Measurements from ENCODE around the gene ARHGDIG.
"Not testable (repeated sequence)": the region's sequence is repeated elsewhere in the genome, so short reads cannot be mapped to it uniquely, and the experiment has no call there.

ARHGDIG gene

DNA sequence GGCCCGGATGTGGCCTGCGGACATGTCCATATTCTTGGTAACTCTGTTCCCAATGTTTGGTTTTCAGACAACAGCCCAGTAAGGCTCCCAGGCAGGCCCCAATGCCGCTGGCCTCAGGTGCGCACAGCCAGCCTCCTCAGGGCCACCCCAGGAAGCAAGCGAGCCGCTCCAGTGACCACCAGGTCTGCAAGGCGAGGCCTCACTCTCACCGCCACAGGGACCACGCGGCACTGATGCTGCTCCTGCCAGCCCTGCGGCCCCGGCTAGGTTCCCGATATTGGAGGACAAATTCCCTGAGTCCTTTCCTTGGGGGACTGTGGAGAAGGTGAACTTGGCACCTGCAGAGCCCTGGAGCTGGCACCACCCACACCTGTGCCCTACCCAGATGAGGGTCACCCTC, 21.6 kb downstream of the ARHGDIG start:
- DNase-seq: no peak

DNA sequence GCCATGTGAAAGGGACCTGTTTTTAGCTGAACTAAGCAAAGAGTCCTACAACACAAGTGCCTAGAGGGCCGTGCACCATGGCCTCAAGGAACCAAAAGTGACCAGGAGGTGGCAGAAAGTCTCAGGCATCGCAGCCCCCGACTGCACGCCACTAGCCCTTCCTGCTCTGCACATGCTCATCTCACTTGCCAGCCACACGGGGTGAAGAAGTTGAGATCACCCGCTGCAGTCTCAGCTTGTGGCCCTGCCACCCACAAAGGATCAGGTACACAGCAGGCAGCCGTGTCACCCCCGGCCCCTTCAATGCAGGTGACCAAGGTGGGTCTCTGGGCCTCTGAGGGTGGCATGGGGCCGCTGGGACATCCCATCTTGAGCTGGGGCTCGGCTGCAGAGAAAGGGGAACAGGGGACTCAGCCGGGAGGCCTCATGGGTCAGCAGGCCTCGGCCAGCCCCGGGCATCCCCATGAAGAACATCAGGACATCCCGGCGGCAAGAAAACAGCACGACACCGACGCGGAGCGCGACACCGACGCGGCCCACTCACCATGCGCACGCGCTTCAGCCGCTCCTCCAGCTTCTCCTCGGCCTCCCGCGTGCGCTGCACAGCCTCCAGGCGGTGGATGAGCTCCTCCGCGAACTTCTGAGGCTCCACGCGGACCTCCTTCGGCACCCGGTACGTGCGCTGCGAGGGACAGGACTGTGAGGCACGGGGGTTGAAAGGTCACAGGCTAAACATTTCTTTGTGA, 23.5 kb downstream of the ARHGDIG start:
- DNase-seq: no peak

DNA sequence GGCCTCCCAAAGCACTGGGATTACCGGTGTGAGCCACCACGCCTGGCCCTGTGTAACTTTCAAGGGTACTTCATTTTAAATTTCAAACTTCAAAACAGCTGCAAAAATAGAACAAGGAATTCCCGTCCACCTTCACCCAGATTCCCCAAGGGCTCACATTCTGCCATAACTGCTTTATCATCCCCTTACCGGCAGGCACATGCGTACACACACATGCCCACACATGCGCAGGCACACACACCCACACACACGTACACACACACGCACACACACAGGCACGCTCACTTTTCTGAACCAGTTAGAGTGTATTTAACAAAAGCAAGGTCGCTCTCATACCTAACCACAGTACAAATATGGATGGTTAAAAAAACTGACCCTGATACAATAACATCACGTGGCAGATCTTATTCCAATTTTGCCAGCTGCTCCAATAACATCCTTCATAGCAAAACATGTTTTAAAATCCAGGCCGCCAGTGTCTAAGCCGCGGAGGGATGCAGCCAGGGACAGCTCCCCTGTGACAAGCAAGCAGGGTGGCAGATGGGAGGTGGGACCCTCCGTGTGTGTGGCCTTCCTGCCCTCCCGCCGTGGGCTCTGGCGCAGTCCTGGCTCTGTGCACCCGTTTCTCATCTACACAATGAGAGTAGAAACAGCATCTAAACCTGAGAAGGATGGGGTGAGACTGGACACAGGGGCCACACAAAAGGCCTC, 25.7 kb downstream of the ARHGDIG start:
- no peak for DNase-seq

DNA sequence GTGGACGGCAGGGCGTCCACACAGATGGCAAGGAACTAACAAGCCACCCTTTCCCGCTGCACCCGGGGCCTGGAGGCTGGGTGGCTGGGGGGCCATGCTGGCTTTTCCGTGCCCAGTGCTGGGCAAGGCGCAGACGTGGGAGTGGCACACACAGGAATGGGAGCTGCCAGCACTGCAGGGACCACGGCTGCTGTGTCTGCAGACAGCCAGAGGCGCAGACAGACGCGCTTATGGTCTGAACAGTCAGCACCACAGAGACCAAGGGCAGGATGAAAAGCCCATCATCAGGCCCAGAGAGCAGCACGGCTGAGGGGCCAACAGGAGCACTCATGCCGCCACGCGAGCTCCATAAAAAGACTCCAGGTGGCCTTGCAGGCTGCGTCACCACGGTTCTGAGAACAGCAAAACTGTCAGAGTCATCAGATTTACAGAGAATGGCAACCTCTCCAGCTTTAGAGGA, 26.6 kb downstream of the ARHGDIG start:
- DNase-seq: no peak

DNA sequence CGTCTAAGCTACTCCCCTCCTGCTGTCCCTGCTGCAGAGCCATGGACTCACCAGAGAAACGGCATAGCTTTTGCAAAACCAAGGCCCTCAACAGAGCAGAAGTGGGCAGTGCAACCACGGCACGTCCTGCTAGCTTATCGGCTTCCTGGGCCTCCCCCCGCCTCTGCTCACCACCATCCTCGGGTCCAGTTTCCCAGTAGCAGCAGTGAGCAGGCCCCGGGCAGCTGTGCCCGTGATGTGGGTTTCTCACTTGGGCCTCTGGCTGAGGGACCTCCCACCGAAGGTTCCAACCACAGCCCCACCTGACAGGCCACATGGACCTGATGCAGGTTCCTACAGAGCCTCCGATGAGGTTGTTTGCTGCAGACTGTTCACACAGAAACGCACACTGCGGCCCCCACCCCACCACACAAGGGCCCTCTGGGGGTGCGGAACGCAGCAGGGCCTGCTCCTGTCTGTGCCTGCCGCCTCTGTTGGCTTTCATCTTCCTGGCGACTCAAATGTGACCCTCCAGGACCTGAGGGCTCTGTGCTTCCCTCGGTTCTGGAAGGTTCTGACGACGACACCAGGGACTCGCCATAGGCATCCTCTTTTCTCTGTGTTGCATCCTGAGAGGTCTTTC, 27.4 kb downstream of the ARHGDIG start:
- DNase-seq: no peak

DNA sequence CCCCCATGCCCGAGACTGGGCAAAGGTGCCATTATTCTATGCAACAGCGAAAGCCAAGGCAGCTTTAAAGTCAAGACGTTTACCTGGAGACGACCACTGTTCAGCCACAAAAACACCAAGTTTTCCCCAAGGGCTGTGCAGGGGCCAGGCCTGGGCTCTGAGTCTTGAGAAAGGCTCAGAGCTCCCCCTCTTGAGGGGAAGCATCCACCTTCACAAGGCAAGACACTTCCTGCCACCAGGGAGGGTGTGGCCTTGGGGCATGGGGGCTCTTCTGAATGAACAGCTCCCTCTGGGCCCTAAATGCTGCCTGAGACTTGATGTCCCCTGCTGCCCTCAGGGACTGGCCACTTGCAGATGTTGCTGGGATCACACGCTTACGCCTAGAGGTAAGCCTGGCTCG, 29.1 kb downstream of the ARHGDIG start:
- peak in 1 of 2 donors; percentile 1 for DNase-seq

DNA sequence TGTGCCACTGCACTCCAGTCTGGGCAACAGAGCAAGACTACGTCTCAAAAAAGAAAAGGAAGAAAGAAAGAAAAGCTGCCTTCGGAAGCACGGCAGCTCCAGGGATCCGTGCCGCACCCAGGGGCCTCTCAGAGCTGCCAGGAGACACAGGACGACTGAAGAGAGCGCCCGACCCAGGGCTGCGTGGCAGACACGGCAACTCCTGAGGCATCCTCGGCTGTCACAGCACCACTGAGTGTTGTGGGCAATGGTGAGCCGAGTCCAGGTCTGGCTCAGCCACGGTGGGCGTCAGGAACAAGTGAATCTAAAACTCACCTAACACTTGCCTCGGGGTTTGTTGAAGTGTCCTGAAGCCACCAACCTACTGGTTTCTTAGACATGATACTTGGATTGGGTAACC, 31.3 kb downstream of the ARHGDIG start:
- no peak for DNase-seq

DNA sequence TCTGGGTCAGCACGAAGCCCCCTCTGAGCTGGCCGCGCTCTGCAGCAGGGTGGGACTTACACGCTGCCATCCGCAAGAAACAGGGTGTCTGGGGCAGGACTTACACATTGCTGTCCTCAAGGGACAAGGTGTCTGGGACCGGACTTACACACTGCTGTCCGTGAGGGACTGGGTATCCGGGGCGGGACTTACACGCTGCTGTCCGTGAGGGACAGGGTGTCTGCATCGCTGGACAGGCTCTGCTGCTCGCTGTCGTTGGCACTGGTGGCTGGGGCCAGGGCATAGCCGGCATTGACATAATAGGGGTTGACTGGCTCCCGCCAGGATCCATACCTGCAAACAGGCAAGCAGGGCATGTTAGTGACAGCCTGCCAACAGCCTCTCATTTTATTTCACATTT, 34.0 kb downstream of the ARHGDIG start:
- no peak for DNase-seq

DNA sequence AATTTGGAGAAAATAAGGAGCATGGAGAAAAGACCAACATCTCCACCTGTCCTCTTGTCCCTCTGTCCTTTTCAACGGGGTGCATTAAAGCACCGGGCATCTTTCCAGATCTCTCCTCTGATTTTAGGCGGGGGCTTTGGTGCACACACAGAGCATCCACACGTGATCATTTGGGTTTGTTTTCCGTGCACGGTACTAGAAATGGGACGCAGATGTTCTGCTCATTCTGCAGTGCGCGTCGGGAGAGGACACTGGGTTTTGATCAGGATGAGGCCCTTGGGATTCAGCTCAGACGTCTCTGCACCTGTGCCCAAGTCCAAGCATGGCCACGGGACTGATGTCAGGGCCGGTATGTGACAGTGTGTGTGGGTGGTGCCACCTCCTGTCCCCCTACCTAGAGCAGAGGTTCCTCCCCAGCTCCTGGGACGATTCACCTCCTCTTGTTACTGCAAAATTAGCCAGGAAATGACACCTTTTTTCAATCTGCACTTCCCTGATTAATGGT, 34.5 kb downstream of the ARHGDIG start:
- DNase-seq: no peak

DNA sequence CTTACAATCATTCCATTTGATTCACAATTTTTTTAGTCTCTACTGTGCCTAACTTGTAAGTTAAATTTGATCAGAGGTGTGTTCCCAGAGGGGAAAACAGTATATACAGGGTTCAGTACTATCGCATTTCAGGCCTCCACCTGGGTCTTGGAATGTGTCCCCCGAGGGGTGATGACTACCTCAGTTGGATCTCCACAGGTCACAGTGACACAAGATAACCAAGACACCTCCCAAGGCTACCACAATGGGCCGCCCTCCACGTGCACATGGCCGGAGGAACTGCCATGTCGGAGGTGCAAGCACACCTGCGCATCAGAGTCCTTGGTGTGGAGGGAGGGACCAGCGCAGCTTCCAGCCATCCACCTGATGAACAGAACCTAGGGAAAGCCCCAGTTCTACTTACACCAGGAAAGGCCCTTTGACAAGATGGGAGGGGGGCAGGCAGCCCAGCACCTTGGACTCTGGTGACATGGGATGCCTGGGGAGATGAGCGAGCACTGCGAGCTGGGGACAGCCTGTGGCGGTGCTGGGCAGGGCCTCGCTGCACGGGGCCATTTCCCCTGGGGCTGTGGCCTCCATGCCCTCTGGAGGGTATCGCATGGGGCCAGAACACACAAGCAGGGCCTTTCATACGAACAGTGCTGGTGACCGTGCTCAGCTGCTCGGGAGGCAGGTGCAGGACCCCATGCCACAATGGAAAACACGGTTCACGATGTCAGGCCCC, 36.5 kb downstream of the ARHGDIG start:
- no peak for DNase-seq

DNA sequence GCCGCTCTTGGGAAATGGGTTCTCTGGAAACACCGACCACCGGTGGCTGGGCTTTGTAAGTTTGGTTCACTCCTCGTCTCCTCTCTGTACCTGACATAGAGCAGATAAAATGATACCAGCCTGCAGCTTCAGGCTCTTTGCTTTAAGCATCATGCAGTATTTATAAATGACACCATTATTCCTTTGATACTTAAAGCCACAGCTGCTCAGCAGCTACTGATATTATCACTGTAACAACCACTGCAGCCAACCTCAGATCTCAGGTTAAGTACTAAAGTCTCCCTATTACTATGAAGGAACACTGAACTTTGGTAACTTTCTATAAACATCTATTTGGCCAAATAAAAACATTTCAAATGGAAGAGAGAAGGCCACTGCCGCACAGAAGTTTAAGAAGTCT, 37.2 kb downstream of the ARHGDIG start:
- DNase-seq: no peak

DNA sequence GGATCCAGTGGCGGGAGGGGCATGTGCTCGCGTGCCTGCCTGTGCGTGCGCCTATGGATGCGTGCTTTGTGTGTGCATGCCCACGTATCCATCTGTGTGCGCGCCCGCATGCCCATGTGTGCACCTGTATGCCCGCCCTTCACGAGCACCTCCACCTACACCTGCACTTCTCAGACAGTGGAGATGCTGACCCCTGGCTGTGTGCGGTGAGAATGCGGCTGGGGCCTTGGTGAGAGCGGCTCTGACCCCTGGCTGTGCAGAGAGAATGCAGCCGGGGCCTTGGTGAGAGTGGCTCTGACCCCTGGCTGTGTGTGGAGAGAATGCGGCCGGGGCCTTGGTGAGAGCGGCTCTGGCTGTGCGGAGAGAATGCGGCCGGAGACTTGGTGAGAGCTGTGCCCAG, 38.2 kb downstream of the ARHGDIG start:
- no peak for DNase-seq

DNA sequence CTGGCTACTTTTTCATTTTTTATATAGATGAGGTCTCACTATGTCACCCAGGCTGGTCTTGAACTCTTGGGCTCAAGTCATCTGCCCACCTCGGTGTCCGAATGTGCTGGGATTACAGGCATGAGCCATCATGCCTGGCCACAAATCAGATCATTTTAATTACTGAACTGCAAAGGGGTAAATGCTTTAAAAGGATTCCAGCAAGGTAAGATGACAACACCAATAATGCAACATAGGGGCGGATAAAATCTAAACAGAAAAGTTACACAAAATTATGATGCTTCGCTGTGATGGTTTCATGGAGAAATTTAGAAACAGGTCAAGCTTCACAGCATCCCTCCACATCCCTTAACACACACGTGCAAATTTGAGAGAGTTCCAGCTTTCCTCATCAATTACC, 39.8 kb downstream of the ARHGDIG start:
- no peak for DNase-seq

DNA sequence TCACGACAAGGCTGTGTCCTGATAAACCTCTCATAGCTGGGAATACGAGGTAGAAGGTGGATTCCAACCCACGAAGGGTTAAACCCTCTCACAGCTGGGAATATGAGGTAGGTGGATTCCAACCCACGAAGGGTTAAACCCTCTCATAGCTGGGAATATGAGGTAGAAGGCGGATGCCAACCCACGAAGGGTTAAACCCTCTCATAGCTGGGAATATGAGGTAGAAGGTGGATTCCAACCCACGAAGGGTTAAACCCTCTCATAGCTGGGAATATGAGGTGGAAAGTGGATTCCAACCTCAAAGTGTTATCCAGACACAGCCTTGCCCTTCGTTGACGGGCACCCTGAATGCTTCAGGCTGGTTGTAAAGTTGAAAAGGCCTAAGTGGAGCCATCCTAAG, 41.1 kb downstream of the ARHGDIG start:
- no peak for DNase-seq

DNA sequence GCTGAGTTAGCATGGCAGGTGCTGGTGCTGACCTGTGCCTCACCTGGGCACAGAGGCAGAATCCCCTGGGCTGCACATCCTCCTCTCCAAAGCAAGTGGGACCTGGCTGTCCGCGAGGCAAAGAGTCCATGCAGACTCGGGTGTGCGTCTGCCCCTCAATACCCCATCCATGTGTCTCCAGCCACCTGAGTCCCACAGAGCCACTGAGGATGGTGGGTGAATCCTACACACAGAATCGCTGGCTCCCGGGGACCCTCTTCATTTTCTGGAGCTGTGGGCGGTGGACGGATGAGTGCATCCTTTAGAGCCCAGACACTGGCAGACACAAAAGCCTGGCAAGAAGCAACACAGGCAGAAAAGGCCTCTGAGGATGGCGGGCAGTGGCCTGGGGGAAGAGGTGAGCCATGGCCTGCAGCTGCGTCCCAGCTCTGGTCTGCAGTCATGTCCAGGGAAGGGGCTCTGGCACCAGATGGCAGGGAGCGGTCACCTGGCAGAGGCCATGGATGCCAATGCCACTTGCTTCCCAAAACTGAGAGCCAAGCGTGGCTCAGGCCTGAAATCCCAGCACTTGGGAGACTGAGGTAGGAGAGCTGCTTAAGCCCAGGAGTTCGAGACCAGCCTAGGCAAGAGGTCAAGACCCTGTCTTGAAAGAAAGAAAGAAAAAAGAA, 42.2 kb downstream of the ARHGDIG start:
- DNase-seq: no peak

DNA sequence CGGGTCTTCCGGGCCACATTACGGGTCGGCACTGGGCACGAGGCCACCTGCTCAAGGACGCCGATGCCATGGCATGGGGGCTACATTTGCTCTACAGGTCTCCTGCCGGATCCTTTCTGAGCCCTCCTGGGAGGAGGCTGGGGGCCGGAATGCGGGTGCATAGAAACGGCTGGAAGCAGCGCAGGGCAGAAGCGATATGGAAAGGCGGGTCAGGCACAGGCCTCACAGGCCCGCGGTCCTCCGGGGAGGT, 43.7 kb downstream of the ARHGDIG start:
- no peak for DNase-seq

DNA sequence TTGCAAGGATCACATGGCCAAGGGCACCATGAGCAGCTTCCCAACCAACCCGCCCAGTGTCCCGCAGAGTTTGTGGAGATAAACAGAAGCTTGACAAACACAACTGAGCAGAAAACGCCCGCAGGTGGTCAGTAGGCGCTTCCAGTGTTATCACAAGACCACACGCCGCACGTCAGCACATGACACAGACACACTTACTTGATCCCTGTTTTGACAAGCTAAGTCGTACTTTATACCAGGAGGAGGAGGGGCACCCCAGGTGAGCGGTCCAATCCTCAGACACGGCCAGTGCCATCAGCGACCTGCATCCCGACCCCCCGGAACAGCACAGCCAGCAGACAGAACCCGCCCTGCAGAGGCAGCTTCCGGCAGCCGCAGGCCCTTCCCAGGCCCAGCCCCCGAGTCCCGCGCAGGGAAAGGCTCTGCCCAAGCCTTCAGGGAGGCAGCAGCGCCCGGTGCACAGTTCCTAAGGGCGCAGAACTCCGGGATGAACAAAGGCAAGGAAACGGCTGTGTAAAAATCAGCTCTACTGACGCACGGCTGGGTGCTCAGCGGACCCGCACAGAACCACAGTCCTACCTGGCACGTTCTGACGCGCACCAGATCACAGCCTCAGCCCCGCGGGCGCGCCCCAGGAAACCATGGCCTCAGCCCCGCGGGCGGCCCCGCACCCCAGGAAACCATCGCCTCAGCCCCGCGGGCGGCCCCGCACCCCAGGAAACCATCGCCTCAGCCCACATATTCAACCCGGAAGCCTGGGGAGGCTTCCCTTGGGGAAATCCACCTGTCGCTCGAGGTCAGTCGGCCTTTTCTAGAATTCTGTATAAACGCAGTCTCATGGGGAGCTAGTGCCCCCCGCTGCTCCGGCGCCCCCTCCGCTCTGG, 44.3 kb downstream of the ARHGDIG start:
- DNase-seq: peak in 1 of 2 donors; percentile 39

DNA sequence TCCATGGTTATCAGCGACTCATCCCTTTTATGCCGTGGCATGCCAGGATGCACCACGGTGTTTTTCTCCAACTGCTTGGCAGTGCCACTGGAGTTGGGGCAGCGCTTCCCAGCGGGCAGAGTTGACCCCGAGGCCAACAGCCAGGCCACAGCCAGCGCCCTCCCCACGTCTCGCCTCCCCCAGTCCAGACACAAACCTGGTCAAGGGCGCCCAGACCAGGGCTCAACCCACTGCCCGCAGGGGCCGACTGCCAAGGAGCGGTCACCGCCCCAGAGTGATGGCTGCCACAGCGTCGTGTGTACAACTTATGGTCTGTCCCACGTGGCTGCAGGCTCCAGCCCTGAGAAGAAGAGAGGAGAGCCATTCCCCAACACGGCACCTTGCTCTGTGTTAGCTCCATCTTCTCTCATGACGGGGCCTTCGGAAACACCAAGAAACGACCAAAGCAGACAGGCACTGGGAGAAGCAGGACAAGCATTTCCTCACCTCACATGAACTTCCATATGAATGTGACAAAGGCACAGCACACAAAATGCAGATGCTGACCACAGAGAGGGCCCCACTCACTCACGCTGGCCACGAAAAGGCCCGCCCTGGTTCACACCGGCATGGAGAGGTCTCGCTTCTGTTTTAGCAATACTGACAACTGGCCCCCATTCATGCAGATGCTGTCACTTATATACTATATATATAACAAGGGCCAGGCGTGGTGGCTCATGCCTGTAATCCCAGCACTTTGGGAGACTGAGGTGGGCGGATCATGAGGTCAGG, 45.2 kb downstream of the ARHGDIG start:
- DNase-seq: no peak

DNA sequence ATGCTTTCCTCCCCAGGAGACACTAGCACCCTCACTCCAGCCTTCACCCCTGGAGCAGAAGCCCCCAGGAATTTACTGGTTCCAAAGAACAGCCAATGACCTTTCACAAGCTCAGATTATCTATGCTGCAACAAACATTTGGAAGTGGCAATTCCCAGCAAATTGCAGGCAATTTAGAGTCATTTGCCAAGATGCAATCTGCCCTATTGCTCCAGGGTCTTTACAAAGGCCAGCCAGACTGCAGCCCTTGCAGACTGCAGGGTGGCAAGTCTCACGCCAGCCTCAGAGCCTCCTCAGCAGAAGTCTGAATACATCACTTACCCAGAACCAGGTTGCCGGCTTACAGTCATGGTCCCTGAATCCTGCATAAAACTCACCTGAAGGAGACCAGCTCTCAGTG, 50.4 kb downstream of the ARHGDIG start:
- DNase-seq: no peak

DNA sequence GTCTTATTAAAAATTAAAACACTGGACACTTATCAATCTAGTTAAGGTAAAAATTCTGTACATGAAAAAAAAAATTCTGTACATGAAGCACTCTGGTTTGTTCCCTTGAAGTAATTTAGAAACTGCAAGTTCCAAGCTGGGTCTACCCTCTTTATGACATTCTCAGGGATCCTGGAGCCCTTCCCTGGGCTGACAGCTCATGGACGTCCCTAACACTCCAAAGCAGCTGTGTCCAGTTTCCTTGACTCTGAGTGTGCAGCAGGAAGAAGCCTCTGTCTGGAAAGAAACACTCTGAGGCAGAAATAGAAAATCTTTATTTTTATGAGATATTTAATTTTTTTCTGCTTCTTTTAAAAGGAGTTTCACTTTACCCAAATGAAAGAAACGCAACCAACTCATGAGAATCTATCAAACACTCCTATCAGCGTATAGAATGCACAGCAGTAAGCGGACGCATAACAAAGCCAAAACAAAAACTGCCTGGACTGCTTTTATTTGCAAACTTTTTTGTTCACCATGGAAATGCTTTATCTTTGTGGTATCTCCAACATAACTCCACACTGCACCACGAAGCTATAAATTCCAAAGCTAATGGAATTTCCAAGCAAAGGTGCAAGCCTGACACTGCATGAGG, 50.9 kb downstream of the ARHGDIG start:
- not testable (repeated sequence) for DNase-seq

Data from bone marrow (tissue), 2 donors.